NCI-H2029 treated with DMSO at 0.1 percent for 48 hours (cell line): ENCODE measurements around the gene PHF13.

ENCODE experiments used
- DNase-seq: peaks from one replicate; lab custom pipeline; 2025; lab: John Stamatoyannopoulos, UW

The PHF13 gene

GRCh38 chr1:6666696-6667095 is 53.2 kb downstream of the PHF13 start:
- no peak for DNase-seq

DNA sequence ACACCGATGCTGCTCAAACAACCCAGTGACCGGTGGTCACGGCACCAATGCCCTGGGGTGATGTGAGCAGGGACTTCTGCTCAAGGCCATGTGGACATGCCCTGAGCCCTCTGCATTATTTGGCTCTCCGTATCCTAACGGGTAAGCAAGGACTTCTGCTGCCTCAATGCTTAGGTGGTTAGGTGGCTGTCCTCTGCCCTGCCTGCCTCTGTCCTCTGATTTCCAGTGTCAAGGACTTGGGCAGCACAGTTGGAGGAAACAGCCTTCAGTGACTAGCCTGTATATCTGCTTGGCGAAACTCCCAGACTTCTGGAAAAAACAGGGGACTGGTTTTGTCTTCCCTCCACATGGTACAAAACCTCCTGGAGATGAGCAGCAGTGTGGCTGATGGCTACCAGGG is 53.6 kb downstream of the PHF13 start:
- no peak for DNase-seq

- DNase-seq = no peak
Measured at GRCh38 chr1:6668503-6668902, 55.0 kb downstream of the PHF13 start.

- DNase-seq = no peak
Measured at GRCh38 chr1:6672558-6672957, 59.0 kb downstream of the PHF13 start.
